HepG2 (cell line): Measurements from ENCODE around the gene FUT3. TPM values are rescaled to one million over a fixed set of nuclear protein-coding genes. Genes with fewer than 3 reads are reported as not detected.
A peak's percentile ranks its signal among the peaks of the same experiment; 100 is the strongest.

Experiments used
- AHR ChIP-seq: IDR thresholded peaks from 2 replicates; pipeline ENCODE4 v1.6.1; 2018; ENCODE audit warnings: missing genetic modification reagents, missing compliant biosample characterization
- DRAP1 ChIP-seq: IDR thresholded peaks from 2 replicates; pipeline ENCODE4 v1.6.1; 2016; ENCODE audit warnings: missing genetic modification reagents, missing compliant biosample characterization
- GMEB1 ChIP-seq: sonication (generic); formaldehyde crosslinking; IDR thresholded peaks from 2 replicates; pipeline ENCODE4 v1.5.1; 2020; ENCODE audit warnings: missing genetic modification reagents, mild to moderate bottlenecking, borderline replicate concordance
- HMG20A ChIP-seq: IDR thresholded peaks from 2 replicates; pipeline ENCODE4 v1.6.1; 2016; ENCODE audit warnings: borderline replicate concordance
- HNF1B ChIP-seq: sonication (generic); formaldehyde crosslinking; IDR thresholded peaks from 2 replicates; pipeline ENCODE4 v1.5.1; 2020; ENCODE audit warnings: mild to moderate bottlenecking, moderate library complexity, missing genetic modification reagents
- HOMEZ ChIP-seq: IDR thresholded peaks from 2 replicates; pipeline ENCODE4 v1.6.1; 2016; ENCODE audit warnings: low read depth
- KIAA2018 ChIP-seq: sonication (generic); formaldehyde crosslinking; IDR thresholded peaks from 2 replicates; pipeline ENCODE4 v1.5.0; 2020; ENCODE audit warnings: mild to moderate bottlenecking, missing genetic modification reagents, borderline replicate concordance
- MXD1 ChIP-seq: sonication (generic); formaldehyde crosslinking; IDR thresholded peaks from 2 replicates; pipeline ENCODE4 v1.4.0; 2020; ENCODE audit warnings: mild to moderate bottlenecking, missing genetic modification reagents
- SYNCRIP ChIP-seq: fragments of 200-400 bp; formaldehyde crosslinking; IDR thresholded peaks from 2 replicates; pipeline ENCODE4 v1.6.1; 2018; ENCODE audit warnings: mild to moderate bottlenecking, low read depth, low read length; ENCODE audit not compliant: insufficient read depth
- ZFP36 ChIP-seq: fragments of 150-350 bp; IDR thresholded peaks from 2 replicates; pipeline ENCODE4 v1.6.1; 2018; ENCODE audit warnings: borderline replicate concordance, low read length, low read depth; ENCODE audit not compliant: partially characterized antibody
- ZMYM4 ChIP-seq: sonication (generic); formaldehyde crosslinking; IDR thresholded peaks from 2 replicates; pipeline ENCODE4 v1.8.1; 2023; ENCODE audit warnings: mild to moderate bottlenecking, missing genetic modification reagents
- ZNF564 ChIP-seq: sonication (generic); formaldehyde crosslinking; IDR thresholded peaks from 2 replicates; pipeline ENCODE4 v1.8.1; 2023; ENCODE audit warnings: mild to moderate bottlenecking, missing genetic modification reagents
- ZNF577 ChIP-seq: sonication (generic); formaldehyde crosslinking; IDR thresholded peaks from 2 replicates; pipeline ENCODE4 v1.4.0; 2020; ENCODE audit warnings: mild to moderate bottlenecking, low read depth, missing genetic modification reagents, borderline replicate concordance
- polyA plus RNA-seq, 8 experiments: library from polyadenylated mRNA; depleted of rRNA in 3 of 8; stranded (reverse) in 7 of 8; unstranded in 1 of 8; fragments of >200 nt; fragmentation: Illumina TruSeq in 4 of 8; extraction: Trizol in 4 of 8; gene quantifications; 2 replicates each; pipeline versions ENCODE4 v1.2.1 to v1.2.3, GENCODE V29; 2011 to 2016; ENCODE audit warnings: low read depth in 4 of 8, missing spikeins in 1 of 8, mixed read lengths in 1 of 8; ENCODE audit not compliant: insufficient read depth in 1 of 8
- total RNA-seq, 5 experiments: library from RNA; depleted of rRNA; stranded (reverse); fragments of >200 nt; fragmentation: Illumina TruSeq; extraction: Trizol; gene quantifications; 2 replicates each; pipeline ENCODE4 v1.2.3, GENCODE V29; 2016; ENCODE audit warnings: low read depth in 1 of 5

Gene FUT3
- total and polyA plus RNA-seq, 2 of the 13 experiments (the other 11 are each of a cell fraction or from before 2014, with no cell fraction given), result 0.53 to 1.1 TPM

GRCh38 chr19:5800361-5801270 lies 50.6 kb downstream of the FUT3 start (continued):
- TF ChIP-seq MXD1 (CRISPR knock-in tag) (no peak), ZFP36 (peak; percentile 60), DRAP1 (no peak), ZNF564 (CRISPR knock-in tag) (no peak), ZNF577 (no peak), ZMYM4 (CRISPR knock-in tag) (0 out of 2 replicates have a peak, but pooled peaks have one; percentile 40), HOMEZ (CRISPR knock-in tag) (no peak), HNF1B (CRISPR knock-in tag) (no peak), KIAA2018 (CRISPR knock-in tag) (no peak), GMEB1 (CRISPR knock-in tag) (no peak), SYNCRIP (no peak), AHR (CRISPR knock-in tag) (no peak), HMG20A (CRISPR knock-in tag) (peak; percentile 28; the same call in 1 of the 2 replicates)
